IPS-15b (cell line): ENCODE data around the gene ZNF200.
"Not testable (repeated sequence)": the region's sequence is repeated elsewhere in the genome, so short reads cannot be mapped to it uniquely, and the experiment has no call there.

Source experiments
- H3K27me3 ChIP-seq: one replicate; pipeline ENCODE4 v1.6.1; 2013; ENCODE audit warnings: low read length; ENCODE audit not compliant: control insufficient read depth, insufficient read depth
- H3K36me3 ChIP-seq: one replicate; pipeline ENCODE4 v1.6.1; 2013; ENCODE audit warnings: low read length; ENCODE audit not compliant: control insufficient read depth, insufficient read depth
- H3K4me1 ChIP-seq: one replicate; pipeline ENCODE4 v1.6.1; 2013; ENCODE audit warnings: mild to moderate bottlenecking, low read length; ENCODE audit not compliant: control insufficient read depth, insufficient read depth
- H3K4me3 ChIP-seq: one replicate; pipeline ENCODE4 v1.5.1; 2013; ENCODE audit warnings: low read depth, low read length
- H3K9ac ChIP-seq: one replicate; pipeline ENCODE4 v1.6.1; 2013; ENCODE audit warnings: low read depth, mild to moderate bottlenecking, low read length
- H3K9me3 ChIP-seq: one replicate; pipeline ENCODE4 v1.6.1; 2013; ENCODE audit warnings: mild to moderate bottlenecking, low read length; ENCODE audit not compliant: control insufficient read depth, insufficient read depth

ZNF200 gene

GRCh38 chr16:3214904-3215600 lies 19.9 kb downstream of the ZNF200 start:
- Histone ChIP-seq H3K9ac (no peak overlapping the region), H3K4me3 (no peak overlapping the region)

GRCh38 chr16:3212567-3212966 lies 22.4 kb downstream of the ZNF200 start:
- Histone ChIP-seq H3K4me1 (no peaks in the 10 kb centered on the region), H3K27me3 (no peaks in the 10 kb centered on the region), H3K36me3 (no peaks in the 10 kb centered on the region), H3K9ac (no peak overlapping the region), H3K9me3 (no peaks in the 10 kb centered on the region), H3K4me3 (no peak overlapping the region)

More at GRCh38 chr16:3214904-3215600, 19.9 kb downstream of the ZNF200 start:
- H3K9me3 ChIP-seq: no peaks in the 10 kb centered on the region
- H3K27me3 ChIP-seq: no peaks in the 10 kb centered on the region
- H3K4me1 ChIP-seq: no peaks in the 10 kb centered on the region
- no peaks in the 10 kb centered on the region for H3K36me3 ChIP-seq

- Histone ChIP-seq H3K27me3 (no peaks in the 10 kb centered on the region), H3K4me3 (no peak overlapping the region), H3K9me3 (no peaks in the 10 kb centered on the region), H3K36me3 (no peaks in the 10 kb centered on the region), H3K4me1 (no peaks in the 10 kb centered on the region), H3K9ac (no peak overlapping the region)
Measured at GRCh38 chr16:3212006-3212405, 23.0 kb downstream of the ZNF200 start.

- Histone ChIP-seq H3K36me3 (no peaks in the 10 kb centered on the region), H3K4me1 (no peaks in the 10 kb centered on the region), H3K27me3 (no peaks in the 10 kb centered on the region), H3K9me3 (peaks cover 5% of the 10 kb centered on the region), H3K9ac (no peak overlapping the region), H3K4me3 (no peak overlapping the region)
Measured at GRCh38 chr16:3207086-3207953, 27.6 kb downstream of the ZNF200 start.

- not testable (repeated sequence) for H3K4me1 ChIP-seq, H3K4me3 ChIP-seq, H3K9me3 ChIP-seq, H3K36me3 ChIP-seq, H3K9ac ChIP-seq, H3K27me3 ChIP-seq
Measured at GRCh38 chr16:3205939-3206338, 29.0 kb downstream of the ZNF200 start.

GRCh38 chr16:3202903-3203539 lies 31.9 kb downstream of the ZNF200 start:
- H3K4me1 ChIP-seq: no peaks in the 10 kb centered on the region
- H3K4me3 ChIP-seq: no peak overlapping the region
- peaks cover 5% of the 10 kb centered on the region for H3K9me3 ChIP-seq
- no peak overlapping the region for H3K9ac ChIP-seq
- no peaks in the 10 kb centered on the region for H3K36me3 ChIP-seq
- H3K27me3 ChIP-seq: peaks cover 8% of the 10 kb centered on the region

- H3K27me3 ChIP-seq: peaks cover 8% of the 10 kb centered on the region
- no peak overlapping the region for H3K4me3 ChIP-seq
- no peaks in the 10 kb centered on the region for H3K9me3 ChIP-seq
- H3K4me1 ChIP-seq: no peaks in the 10 kb centered on the region
- H3K9ac ChIP-seq: no peak overlapping the region
- H3K36me3 ChIP-seq: no peaks in the 10 kb centered on the region
Measured at GRCh38 chr16:3198334-3199072, 36.5 kb downstream of the ZNF200 start.

- H3K4me3 ChIP-seq, H3K9me3 ChIP-seq, H3K9ac ChIP-seq, H3K4me1 ChIP-seq, H3K27me3 ChIP-seq, H3K36me3 ChIP-seq: not testable (repeated sequence)
Measured at GRCh38 chr16:3197694-3198333, 37.1 kb downstream of the ZNF200 start.

GRCh38 chr16:3195975-3196374 lies 39.0 kb downstream of the ZNF200 start:
- H3K4me3 ChIP-seq: no peak overlapping the region
- H3K36me3 ChIP-seq: no peaks in the 10 kb centered on the region
- H3K9ac ChIP-seq: no peak overlapping the region
- H3K4me1 ChIP-seq: peaks cover under 1% of the 10 kb centered on the region
- no peaks in the 10 kb centered on the region for H3K9me3 ChIP-seq
- H3K27me3 ChIP-seq: peaks cover 13% of the 10 kb centered on the region

GRCh38 chr16:3194792-3195191 lies 40.2 kb downstream of the ZNF200 start:
- no peak overlapping the region for H3K4me3 ChIP-seq

More at GRCh38 chr16:3194792-3195191, 40.2 kb downstream of the ZNF200 start:
- Histone ChIP-seq H3K9me3 (no peaks in the 10 kb centered on the region), H3K27me3 (peaks cover 22% of the 10 kb centered on the region), H3K4me1 (peaks cover 7% of the 10 kb centered on the region), H3K36me3 (no peaks in the 10 kb centered on the region), H3K9ac (no peak overlapping the region)
